Measurements from ENCODE around the gene SDF2L1. TPM values are rescaled to one million over a fixed set of nuclear protein-coding genes. Genes with fewer than 3 reads are reported as not detected.

The SDF2L1 gene
- polyA plus RNA-seq, 3 donors: 31.7 to 46.2 (median 44.7) TPM

- no peaks in the 10 kb centered on the region for H3K27me3 ChIP-seq (ENCODE audit: control insufficient read depth in 2 of 2, insufficient read depth in 2 of 2, low read length in 2 of 2)
- no peak overlapping the region for H3K4me3 ChIP-seq (replicated peaks in 1 of 3; ENCODE audit: low read depth in 2 of 3, low read length in 3 of 3)
- intact Hi-C loops (cut with micrococcal nuclease): no loop called here
- Mint-ChIP-seq H3K4me1 (no peaks in the 10 kb centered on the region), H3K27me3 (ENCODE audit: low read depth in 3 of 3) (peaks cover 0 to 1% (median 0%) of the 10 kb centered on the region in 3 donors), H3K36me3 (peaks cover 68 to 92% of the 10 kb centered on the region in 2 donors), H3K4me3 (no peak overlapping the region), H3K27ac (no peak overlapping the region), H3K9me3 (no peaks in the 10 kb centered on the region)
- H3K36me3 ChIP-seq (replicated peaks in 1 of 2; ENCODE audit: control insufficient read depth in 1 of 2, insufficient read depth in 2 of 2, low read length in 2 of 2): peaks cover 86 to 99% of the 10 kb centered on the region in 2 donors
- no peaks in the 10 kb centered on the region for H4K20me1 ChIP-seq (ENCODE audit: insufficient read depth, low read length)
- no peaks in the 10 kb centered on the region for H3K79me2 ChIP-seq (ENCODE audit: insufficient read depth, low read length)
- WGBS (ENCODE audit: insufficient coverage): 98% methylated on average over 4 of the region's 6 CpGs
- H3K4me1 ChIP-seq (ENCODE audit: control insufficient read depth in 1 of 2, insufficient read depth in 2 of 2, low read length in 2 of 2): no peaks in the 10 kb centered on the region
- no peak overlapping the region for H3K4me2 ChIP-seq (replicated peaks; ENCODE audit: extremely low read depth, low read length, poor library complexity, severe bottlenecking)
- no peaks in the 10 kb centered on the region for H3K9me3 ChIP-seq (replicated peaks in 1 of 2; ENCODE audit: control insufficient read depth in 1 of 2, insufficient read depth in 1 of 2, low read length in 2 of 2)
- DNase-seq: no peak
- no peak overlapping the region for H3K9ac ChIP-seq (ENCODE audit: insufficient read depth, low read length, poor library complexity, severe bottlenecking)
- no peak overlapping the region for H3K27ac ChIP-seq (ENCODE audit: low read depth in 1 of 2, low read length in 2 of 2)
- no peak overlapping the region for H2AFZ ChIP-seq (ENCODE audit: insufficient read depth, low read depth, low read length, poor library complexity, severe bottlenecking)
- TF ChIP-seq CTCF (IDR thresholded peaks at IDR 0.05): no peak
Observed at GRCh38 chr22:21688341-21688705, 46.2 kb downstream of the SDF2L1 start.

GRCh38 chr22:21688706-21689381 lies 46.7 kb downstream of the SDF2L1 start:
- Mint-ChIP-seq H3K9me3 (no peaks in the 10 kb centered on the region), H3K27ac (peak overlapping the region in 3 of 7 donors; percentile 37 to 80 (median 64)), H3K27me3 (ENCODE audit: low read depth in 3 of 3) (peaks cover 0 to 1% (median 0%) of the 10 kb centered on the region in 3 donors), H3K36me3 (peaks cover 71 to 93% of the 10 kb centered on the region in 2 donors), H3K4me3 (no peak overlapping the region), H3K4me1 (no peaks in the 10 kb centered on the region)
- H3K9me3 ChIP-seq (replicated peaks in 1 of 2; ENCODE audit: control insufficient read depth in 1 of 2, insufficient read depth in 1 of 2, low read length in 2 of 2): no peaks in the 10 kb centered on the region
- intact Hi-C loops (cut with micrococcal nuclease): no loop called here
- WGBS (ENCODE audit: insufficient coverage): 98% methylated on average over 14 of the region's 20 CpGs
- no peak for DNase-seq
- H3K79me2 ChIP-seq (ENCODE audit: insufficient read depth, low read length): no peaks in the 10 kb centered on the region
- TF ChIP-seq CTCF (IDR thresholded peaks at IDR 0.05): no peak
- H3K27me3 ChIP-seq (ENCODE audit: control insufficient read depth in 2 of 2, insufficient read depth in 2 of 2, low read length in 2 of 2): no peaks in the 10 kb centered on the region
- no peak overlapping the region for H3K4me3 ChIP-seq (replicated peaks in 1 of 3; ENCODE audit: low read depth in 2 of 3, low read length in 3 of 3)
- H3K36me3 ChIP-seq (replicated peaks in 1 of 2; ENCODE audit: control insufficient read depth in 1 of 2, insufficient read depth in 2 of 2, low read length in 2 of 2): peaks cover 86 to 99% of the 10 kb centered on the region in 2 donors
- H2AFZ ChIP-seq (ENCODE audit: insufficient read depth, low read depth, low read length, poor library complexity, severe bottlenecking): no peak overlapping the region
- no peak overlapping the region for H3K27ac ChIP-seq (ENCODE audit: low read depth in 1 of 2, low read length in 2 of 2)
- H3K4me2 ChIP-seq (replicated peaks; ENCODE audit: extremely low read depth, low read length, poor library complexity, severe bottlenecking): no peak overlapping the region
- H4K20me1 ChIP-seq (ENCODE audit: insufficient read depth, low read length): no peaks in the 10 kb centered on the region
- H3K4me1 ChIP-seq (ENCODE audit: control insufficient read depth in 1 of 2, insufficient read depth in 2 of 2, low read length in 2 of 2): no peaks in the 10 kb centered on the region
- H3K9ac ChIP-seq (ENCODE audit: insufficient read depth, low read length, poor library complexity, severe bottlenecking): no peak overlapping the region

Measured in CD14-positive monocyte (primary cell).